Bronchial epithelial cell (primary cell): ENCODE results near the gene SLAMF7. TPM values are rescaled to one million over a fixed set of nuclear protein-coding genes. Genes with fewer than 3 reads are reported as not detected.
A peak's percentile ranks its signal among the peaks of the same experiment; 100 is the strongest.

Source experiments
- DNase-seq: peaks from one replicate; pipeline ENCODE4 v3.0.0-alpha.2; 2010; ENCODE audit warnings: low read depth
- FAIRE-seq: peaks from 2 replicates; lab custom pipeline; 2011; peaks lifted over from hg19 to GRCh38; lab: Jason Lieb, UNC
- H3K27me3 ChIP-seq: 2 replicates; pipeline ENCODE4 v1.5.1; 2011; ENCODE audit warnings: low read length; ENCODE audit not compliant: control insufficient read depth, insufficient read depth
- H3K36me3 ChIP-seq: 2 replicates; pipeline ENCODE4 v1.5.1; 2011; ENCODE audit warnings: low read length; ENCODE audit not compliant: control insufficient read depth, insufficient read depth
- H3K4me3 ChIP-seq: 2 replicates; pipeline ENCODE4 v1.5.1; 2011; ENCODE audit warnings: mild to moderate bottlenecking, low read depth, low read length, control low read depth
- CTCF ChIP-seq: IDR thresholded peaks from 2 replicates; pipeline ENCODE4 v1.5.1; 2011; ENCODE audit warnings: mild to moderate bottlenecking, moderate library complexity, low read length, control low read depth, inconsistent platforms; ENCODE audit not compliant: insufficient read depth, severe bottlenecking
- total RNA-seq: library from RNA; depleted of rRNA; stranded (reverse); fragments of >200 nt; gene quantifications from 2 replicates; pipeline ENCODE4 v1.2.1, GENCODE V29; 2014

SLAMF7 gene
- total RNA-seq, 1 donor from 2014 or later, result 0.79 TPM

GRCh38 chr1:160755911-160756848 lies 17.1 kb downstream of the SLAMF7 start:
- TF ChIP-seq CTCF, result no peak
- FAIRE-seq (no peak), DNase-seq (no peak)
- no peak overlapping the region for H3K4me3 ChIP-seq
- peaks cover 2% of the 10 kb centered on the region for H3K27me3 ChIP-seq
- no peaks in the 10 kb centered on the region for H3K36me3 ChIP-seq

GRCh38 chr1:160756849-160757201 lies 17.8 kb downstream of the SLAMF7 start:
- Histone ChIP-seq H3K4me3 (no peak overlapping the region), H3K36me3 (no peaks in the 10 kb centered on the region), H3K27me3 (peaks cover 2% of the 10 kb centered on the region)
- no peak for DNase-seq
- TF ChIP-seq CTCF, result no peak
- FAIRE-seq, result no peak

- TF ChIP-seq CTCF, result no peak
- Histone ChIP-seq H3K27me3 (no peaks in the 10 kb centered on the region), H3K4me3 (no peak overlapping the region), H3K36me3 (no peaks in the 10 kb centered on the region)
- DNase-seq (no peak), FAIRE-seq (no peak)
These were observed 19.5 kb downstream of the SLAMF7 start for GRCh38 chr1:160758521-160758920.

- no peak for TF ChIP-seq CTCF
- H3K4me3 ChIP-seq, result no peak overlapping the region
- no peaks in the 10 kb centered on the region for H3K36me3 ChIP-seq
- no peaks in the 10 kb centered on the region for H3K27me3 ChIP-seq
- DNase-seq, result no peak
- FAIRE-seq, result peak; percentile 47
These were observed 20.7 kb downstream of the SLAMF7 start for GRCh38 chr1:160759740-160760139.

- Histone ChIP-seq H3K27me3 (no peaks in the 10 kb centered on the region), H3K4me3 (no peak overlapping the region), H3K36me3 (no peaks in the 10 kb centered on the region)
- no peak for FAIRE-seq
- no peak for TF ChIP-seq CTCF
- DNase-seq, result no peak
These were observed 22.0 kb downstream of the SLAMF7 start for GRCh38 chr1:160761046-160761445.
